Activated naive CD8-positive, alpha-beta T cell treated with anti-CD3 and anti-CD28 coated beads, Interleukin-2, amount 50 U/mL, for 16 hours (primary cell): Measurements from ENCODE around the gene FBXO31.
"Not testable (repeated sequence)": the region's sequence is repeated elsewhere in the genome, so short reads cannot be mapped to it uniquely, and the experiment has no call there.

ENCODE experiments used
- DNase-seq: peaks from one replicate; pipeline ENCODE4 v3.0.0-alpha.2; 2020; ENCODE audit warnings: low read depth, low spot score

FBXO31 gene

DNA sequence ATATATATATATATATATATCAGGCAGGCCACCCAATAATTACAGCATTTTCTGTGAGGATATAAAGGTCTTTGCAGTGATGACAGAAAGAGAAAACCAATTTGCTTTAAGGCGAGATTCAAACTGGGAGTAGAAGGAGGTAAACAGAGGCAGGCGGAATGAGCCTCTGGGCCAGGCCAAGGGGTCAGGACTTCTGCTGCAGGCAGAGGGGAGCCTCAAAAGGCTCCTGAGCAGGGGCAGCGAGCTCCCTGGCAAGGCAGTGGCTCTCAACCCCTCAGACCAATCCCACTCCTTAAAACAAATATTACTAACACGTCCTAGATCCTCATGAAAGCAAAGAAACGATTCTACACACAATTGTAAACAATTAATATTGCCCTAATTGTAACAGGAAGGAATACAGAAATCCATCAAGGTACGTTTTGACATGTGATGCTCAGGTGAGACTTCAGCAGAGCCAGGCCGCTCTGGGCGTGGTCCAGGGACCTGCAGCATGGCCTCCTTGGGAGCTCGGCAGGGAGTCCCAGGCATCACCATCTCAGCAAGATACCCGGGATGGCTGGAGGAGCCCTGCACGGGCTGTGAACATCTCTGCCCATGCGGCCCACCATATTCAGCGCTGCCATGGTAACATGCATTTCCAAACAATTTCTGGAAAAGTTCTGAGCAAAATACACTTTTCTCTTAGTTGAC lies 18.4 kb downstream of the FBXO31 start:
- DNase-seq: no peak

DNA sequence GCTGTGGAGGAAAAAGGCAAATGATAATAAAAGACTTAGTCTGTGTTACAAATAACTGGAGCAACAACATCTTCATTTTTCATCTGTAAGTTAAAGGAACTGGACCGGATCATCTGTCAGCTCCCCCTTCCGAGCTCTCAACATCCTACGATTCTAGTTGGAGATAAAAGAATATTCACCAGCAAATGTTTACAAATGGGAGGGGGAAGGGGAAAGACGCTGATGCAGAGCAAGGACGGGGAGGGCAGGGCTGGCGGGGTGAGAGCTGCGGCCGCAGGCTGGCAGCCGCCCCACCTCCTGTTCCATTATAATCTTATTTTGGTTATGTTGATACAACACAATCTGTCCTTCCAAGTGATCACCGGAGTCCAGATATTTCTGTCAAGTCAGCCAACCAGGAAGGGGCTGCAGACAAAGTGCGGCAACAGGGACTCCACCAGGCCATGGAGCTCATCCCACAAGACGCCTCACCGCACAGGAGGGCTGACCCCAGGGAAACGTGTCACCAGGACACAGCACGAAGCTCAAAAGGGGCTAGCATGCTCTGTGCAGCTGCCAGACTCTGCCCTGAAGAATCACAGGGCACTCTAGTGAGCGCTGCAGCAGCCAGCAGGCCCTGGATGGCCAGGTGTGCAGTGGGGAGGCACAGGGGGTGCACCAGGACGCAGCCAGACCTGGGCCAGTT lies 19.7 kb downstream of the FBXO31 start:
- no peak for DNase-seq

DNA sequence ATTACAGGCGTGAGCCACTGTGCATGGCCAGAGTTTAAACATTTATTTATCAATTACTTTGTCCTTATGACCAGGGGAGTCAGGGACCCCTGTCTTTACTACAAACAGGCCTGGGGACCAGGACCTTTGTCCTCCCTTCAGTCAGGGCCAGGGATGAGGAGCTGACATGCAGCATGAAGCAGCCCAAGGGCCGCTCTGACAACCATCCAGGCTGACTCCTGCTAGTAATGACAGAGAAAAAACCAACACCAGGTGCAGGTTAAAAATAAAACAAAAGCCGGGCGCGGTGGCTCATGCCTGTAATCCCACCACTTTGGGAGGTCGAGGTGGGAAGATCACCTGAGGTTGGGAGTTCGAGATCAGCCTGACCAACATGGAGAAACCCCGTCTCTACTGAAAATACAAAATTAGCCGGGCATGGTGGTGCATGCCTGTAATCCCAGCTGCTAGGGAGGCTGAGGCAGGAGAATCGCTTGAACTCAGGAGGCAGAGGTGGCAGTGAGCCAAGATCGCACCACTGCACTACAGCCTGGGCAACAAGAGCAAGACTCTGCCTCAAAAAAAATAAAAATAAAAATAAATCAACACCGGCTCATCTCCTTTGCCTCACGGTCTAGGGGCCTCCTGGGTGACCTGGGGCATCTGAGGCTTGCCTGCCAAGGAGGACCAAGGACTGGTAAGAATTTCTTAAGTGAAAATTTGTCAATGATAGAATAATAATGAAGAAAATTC lies 20.6 kb downstream of the FBXO31 start:
- not testable (repeated sequence) for DNase-seq

DNA sequence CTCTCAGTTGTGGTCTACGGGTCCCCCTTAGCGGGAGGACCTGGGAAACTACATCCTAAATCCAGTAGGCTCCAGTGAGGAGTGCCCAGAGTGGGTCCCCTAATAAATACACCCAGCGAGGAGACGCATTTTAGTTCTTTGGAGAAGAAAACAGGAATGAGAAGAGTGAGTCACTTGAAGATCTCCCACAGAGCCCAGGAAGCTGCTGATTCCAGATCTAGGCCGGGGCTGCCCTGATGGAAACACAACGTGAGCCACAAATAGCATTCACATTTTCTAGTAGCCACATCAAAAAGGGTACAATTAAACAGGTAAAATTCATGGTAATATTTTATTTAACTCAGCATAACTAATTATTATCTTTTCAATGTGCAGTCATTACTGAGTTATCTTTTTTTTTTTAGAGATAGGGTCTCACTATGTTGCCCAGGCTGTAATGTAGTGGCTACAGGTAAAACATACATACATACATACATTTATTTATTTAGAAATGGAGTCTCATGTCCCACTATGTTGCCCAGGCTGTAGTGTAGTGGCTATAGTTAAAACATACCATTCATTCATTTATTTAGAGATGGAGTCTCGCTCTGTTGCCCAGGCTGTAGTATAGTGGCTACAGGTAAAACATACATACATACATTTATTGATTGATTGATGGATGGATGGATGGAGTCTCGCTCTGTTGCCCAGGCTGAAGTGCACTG lies 21.5 kb downstream of the FBXO31 start:
- DNase-seq: no peak

DNA sequence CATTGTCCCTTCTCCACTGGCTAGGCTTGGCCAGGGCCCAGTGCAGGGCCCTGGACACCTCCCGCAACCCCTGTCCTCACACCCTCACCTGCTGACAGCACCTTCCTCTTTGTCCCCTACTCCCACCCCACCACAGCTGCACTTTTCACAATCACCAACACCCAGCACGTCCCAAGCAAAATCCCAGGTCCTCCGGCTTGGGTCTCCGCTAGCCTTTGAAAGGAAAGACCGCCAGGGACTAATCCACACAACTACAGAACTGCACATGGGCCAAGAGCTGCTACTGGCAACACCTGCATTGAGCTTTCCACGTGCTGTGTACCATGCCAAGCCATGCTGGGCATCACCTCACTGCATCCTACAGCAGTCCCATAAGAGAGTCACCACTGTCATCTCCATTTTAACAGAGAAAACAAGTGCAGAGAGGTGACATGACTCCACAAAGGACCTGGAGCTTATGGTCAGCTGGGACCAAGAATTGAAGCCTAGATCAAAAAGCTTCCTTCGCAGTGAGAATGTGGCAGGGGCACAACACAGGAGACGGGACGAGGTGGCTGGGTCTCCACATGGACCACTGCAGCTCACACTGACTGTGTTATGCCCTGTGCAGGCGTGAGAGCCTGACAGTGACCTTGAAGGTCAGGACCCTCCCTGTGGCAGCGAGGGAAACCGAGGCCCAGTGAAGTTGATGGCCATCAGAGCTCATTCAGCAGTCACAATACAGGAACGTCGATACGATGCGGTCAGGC lies 22.5 kb downstream of the FBXO31 start:
- no peak for DNase-seq

DNA sequence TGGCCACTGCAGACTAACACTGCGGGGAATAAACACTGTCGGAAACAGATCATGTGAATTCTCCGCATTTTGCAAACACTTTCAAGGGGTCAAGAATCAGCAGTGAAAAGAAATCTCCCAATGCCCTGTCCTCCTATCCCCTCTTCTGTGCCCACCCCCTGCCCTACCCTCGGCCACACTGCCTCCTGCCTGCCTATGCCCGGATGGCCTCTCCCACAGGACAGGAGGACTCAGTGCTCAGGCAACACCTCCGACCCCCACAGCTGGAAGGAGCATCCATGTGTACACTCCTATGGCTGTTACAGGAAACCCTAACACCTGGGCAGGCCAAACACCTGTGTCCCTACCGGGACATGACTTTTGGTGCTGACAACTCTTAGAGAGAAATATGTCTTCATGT lies 24.5 kb downstream of the FBXO31 start:
- DNase-seq: no peak

DNA sequence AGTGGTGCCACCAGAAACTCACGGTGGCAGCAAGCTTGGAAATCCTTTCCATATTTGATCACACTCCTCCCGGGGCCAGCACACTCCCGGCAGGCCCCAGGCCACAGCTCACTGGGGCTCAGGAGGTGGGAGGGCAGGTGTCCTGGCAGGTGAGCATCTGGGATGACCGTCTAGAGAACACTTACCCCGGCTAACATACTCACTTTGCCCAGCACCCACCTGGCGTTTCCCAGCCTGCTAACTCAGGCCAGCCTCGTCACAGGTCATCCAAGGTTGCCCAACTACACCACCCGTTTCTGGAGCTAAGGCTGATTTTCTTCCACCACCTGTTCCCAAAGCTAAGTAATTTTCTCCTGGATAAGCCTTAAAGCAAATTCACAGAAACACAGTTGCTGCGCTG lies 24.9 kb downstream of the FBXO31 start:
- no peak for DNase-seq

DNA sequence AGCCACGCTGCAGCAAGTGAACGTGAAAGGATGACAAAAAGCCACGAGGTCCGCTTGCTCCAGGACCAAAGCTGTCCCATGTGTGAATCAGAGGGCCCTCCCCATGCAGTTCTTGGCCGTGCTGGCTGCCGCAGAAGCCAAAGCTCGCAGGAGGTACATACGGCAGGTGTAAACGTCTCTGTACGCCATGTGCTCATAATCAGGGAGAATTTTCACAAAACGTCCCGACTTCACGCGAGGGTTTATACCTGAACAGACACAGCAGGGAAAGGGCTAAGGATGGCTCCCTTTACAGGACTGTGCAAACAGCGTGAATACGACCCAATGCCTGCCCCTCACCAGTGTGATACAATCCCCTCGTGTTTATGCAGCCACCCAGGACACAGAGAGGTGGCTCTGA lies 25.3 kb downstream of the FBXO31 start:
- no peak for DNase-seq

DNA sequence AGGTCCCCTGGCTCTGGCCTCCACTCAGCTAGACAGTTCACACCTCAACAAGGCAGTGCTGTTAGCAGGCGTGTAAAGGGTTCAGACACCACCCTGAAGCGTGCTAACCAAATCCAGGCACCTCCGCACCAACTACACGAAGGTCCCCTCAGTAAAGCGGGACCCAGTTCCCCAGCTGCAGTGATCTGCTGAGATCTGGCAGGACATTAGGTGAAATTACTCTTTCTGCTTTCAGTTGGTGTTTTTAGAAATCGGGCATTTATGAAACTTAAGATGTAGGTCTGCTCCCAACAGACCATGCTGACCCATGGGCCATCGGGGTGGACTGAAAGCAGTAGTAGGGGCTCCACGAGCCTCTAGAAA lies 27.1 kb downstream of the FBXO31 start:
- no peak for DNase-seq

DNA sequence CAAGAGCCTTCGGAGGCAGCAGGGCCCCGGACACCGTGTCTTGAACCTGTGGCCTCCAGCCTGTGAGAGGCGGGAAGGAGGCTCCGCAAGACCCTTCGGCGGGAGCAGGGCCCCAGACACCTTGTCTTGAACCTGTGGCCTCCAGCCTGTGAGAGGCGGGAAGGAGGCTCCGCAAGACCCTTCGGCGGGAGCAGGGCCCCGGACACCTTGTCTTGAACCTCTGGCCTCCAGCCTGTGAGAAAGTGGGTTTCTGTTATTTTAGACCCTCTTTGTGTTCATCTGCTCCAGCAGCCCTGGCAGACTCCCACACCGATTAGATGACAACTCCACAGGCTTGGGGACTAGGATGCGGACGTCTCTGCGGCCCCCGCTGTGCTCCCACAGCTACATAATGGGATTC lies 30.0 kb downstream of the FBXO31 start:
- no peak for DNase-seq

DNA sequence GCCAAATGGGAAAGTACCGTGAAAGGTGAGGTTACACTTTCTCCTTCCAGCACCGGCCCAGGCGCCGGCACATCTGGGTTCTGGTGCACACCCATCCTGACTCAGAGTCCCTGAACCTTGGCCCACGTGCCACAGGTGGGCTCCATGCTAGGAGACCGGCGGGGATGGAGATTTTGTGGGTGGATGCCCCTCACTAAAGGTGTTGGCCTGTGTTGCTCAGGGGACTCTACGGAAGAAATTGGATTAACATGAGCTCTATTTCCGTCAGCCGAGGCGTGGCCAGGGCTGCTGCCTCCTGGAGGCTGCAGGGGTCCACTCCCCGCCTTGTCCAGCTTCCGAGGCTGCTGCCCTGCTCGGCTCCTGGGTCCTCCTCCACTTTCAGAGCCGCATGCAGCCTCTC lies 30.8 kb downstream of the FBXO31 start:
- DNase-seq: no peak

DNA sequence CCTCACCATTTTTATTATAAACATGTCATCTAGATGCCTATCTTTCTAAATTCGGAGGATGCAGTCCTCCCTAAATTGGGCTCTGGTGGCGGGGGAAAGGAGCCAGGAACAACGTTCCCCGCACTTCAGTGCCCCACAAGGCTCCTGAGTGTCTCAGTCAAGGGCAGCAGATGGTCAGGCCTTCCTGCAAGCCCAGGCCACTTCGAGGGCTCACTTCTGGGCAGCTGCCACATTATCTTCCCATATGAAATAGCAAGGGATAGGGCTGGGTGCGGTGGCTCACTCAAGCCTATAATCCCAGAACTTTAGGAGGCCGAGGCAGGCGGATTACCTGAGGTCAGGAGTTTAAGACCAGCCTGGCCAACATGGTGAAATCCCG lies 32.3 kb downstream of the FBXO31 start:
- no peak for DNase-seq

DNA sequence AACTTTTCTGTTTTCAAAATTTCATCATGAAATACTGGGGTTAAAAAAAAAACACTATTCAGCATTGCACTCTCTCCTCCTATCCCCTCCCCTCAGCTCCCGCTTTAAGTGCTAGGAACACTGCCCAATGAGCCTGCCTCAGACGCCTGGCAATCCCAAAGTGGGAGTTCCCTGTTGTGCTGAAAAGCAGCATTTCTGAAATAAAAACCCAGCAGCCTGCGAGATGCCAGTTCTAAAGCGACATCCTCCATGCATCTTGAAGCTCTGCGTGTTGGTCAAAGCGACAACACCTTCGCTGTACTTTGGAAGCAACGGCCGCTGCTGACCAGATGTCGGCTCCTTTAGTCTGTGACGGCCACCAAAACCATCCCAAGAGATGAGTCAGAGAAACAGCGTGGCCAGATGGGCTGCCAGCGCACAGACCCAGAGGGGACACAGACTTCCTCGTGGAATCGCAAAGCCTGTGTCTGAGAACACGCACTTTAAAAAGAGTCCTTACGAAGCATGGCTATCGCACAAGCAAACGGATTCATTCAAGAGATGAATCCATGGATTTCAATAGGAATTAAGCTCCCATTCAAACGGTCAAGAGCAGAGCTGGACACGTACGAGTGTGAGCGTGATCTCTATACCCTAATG lies 32.8 kb downstream of the FBXO31 start:
- no peak for DNase-seq

DNA sequence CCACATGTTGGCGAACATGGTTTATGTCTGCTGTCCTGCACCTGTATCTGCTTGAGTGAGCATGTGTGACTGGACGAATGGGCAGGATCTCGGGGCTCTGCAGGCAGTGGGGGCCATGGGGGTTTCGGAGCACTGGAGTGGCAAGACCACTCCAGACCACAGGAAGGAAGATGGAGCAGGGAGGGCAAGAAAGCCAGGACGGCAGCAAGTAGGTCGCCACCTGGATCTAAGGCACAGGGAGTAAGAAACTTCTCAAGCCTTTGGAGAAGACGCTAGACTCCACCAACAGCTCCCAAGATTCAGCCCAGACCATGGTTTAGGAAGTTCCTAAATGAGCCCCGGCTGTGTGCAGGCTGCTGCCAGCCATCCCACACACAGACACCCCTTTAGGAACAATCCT lies 33.5 kb downstream of the FBXO31 start:
- no peak for DNase-seq

DNA sequence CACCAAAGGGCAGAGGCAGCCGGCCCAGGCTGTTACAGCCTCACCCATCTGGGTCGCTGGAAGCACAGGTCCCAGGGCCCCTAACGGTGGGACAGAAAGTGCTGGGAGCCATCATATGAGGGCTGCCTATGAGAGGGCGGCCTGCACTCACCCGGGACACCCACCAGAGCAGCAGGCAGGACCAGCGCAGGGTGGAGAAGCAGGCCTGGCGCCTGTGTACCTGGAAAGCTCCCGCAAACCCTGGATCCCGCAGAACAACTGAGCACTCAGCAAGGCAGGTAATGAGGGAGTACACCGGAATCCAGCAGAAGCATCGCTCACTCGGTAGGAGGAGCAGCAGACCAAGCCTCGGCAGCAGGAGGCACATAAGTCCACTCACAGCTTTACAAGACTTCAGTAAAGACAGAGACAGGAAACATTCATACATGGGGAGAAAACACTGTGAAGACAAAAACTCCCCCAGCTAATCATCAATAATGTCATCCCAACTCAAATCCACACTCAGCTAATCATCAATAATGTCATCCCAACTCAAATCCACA lies 34.9 kb downstream of the FBXO31 start:
- no peak for DNase-seq

DNA sequence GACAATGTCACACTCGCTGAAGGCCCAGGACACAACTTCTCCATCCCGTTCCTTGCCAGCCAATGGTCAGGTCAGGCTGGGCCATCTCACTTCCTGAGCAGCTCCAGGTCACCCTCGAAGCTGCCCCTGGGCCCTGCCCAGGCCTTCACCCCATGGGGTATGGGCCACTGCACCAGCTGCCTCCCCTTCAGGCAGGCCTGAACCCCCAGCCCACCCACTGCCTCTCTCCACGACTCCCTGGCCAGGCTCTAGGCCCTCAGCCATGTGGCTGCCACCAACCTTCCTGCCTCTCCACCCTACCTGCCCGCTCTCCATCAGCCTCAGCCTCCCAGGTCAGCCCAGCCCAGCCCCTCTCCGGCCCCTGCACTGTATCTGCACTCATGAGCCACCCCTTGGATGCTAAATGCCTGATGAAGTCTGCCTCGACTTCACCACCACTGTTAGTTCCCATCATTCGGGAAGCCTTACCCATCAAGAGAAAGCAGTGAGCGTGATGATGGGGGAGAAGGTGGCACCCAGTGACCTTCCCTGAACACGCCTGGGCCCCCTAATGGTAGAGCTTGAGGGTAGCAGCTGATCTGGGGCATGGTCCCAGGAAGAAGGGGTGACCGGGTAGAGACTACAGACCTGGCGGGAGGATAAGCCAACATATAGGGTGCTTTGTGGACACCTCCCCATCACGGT lies 35.5 kb downstream of the FBXO31 start:
- no peak for DNase-seq

DNA sequence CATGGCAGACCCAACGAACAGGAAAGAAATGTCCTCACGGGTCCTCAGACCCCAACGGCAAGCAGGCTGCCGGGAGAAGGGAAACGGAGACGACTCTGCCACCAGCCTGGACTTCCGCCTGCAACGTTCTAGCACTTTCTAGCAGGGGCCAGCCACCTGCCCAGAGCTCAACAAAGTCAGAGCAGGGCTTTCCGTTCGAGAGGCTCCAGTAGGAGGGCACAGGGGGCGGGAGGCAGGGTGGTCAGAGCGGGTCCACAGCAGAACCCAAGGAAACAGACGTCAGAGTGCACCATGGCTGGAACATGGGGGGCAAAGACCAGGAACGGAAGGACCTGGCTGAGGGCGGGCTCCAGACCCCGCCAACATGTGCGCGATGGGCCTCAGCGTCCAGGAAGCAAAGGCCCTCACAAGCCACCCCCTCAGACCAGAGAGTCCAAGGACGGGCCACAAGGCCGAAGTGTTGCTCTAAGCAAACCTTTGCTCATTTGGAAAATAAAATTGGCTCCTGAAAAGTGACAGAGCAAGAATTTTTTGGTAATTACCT lies 37.0 kb downstream of the FBXO31 start:
- no peak for DNase-seq

DNA sequence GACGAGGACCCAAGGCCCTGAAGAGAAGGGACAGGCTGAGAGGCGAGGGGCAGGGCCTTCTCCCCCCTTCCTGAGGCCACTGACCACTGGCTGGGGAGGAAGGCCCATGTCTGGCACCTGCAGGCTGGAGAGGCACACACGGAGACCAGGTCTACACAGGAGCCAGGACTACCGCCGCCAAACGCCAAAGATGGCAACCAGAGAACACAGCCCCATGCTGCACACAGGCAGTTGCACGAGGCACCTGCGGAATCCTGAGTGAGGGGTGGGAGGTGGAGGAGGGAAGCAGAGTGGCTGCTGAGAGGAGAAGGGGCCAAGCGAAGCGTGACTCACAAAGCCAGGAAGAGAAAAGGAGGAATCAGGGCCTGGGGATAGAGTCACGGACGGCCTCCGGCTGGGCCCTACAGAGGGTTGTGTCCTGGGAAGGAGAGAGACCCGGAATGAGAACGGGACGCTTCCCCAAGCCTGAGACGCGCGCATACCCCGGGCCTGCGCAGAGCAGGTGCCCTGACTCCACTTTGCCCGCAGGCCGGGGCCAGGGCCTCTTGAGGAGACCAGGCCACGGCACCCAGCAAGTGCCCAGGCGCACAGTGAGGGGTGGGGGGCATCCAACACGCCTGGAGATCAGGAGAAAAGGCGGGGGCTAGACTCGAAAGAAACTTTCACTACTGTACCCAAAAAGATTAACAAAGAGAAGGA lies 37.7 kb downstream of the FBXO31 start:
- no peak for DNase-seq

DNA sequence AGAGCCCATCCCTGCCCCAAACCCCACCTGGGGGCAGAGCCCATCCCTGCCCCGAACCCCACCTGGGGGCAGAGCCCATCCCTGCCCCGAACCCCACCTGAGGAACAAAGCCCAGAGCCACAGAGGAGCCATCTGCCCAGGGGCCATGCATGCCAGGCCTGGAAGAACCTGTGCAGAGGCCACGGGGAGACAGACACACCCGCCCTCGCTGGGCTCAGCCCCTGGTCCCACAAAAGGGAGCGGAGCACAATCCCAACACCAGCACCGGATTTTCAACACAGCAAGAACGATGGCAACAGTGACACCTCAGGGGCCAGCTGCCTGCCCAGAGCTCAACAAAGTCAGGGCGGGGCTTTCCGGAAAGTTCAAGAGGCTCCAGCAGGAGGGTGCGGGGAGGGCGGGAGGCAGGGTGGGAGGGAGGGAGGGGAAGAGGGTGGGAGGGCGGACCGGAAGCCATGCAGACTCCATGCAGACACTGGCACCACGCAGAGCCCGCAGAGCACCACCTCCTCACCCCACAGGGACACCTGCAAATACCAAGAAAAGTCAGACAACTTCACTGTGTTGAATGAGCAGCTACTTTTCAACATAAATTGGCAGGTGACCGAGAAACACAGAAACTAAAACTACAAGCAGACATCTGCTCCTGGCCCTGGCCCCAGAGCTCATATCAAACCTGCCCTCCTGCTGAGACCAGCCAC lies 38.5 kb downstream of the FBXO31 start:
- peak; percentile 11 for DNase-seq
